HUES48 (cell line): ENCODE measurements around the gene IQCH.
"Not testable (repeated sequence)": the region's sequence is repeated elsewhere in the genome, so short reads cannot be mapped to it uniquely, and the experiment has no call there.

Experiments
- H3K27ac ChIP-seq: one replicate; pipeline ENCODE4 v1.7.0; 2013; ENCODE audit warnings: low read depth, low read length, inconsistent platforms
- H3K27me3 ChIP-seq: 2 replicates; pipeline ENCODE4 v1.6.1; 2013; ENCODE audit warnings: mild to moderate bottlenecking, low read length; ENCODE audit not compliant: control insufficient read depth, insufficient read depth
- H3K36me3 ChIP-seq: 2 replicates; pipeline ENCODE4 v1.6.1; 2013; ENCODE audit warnings: low read length; ENCODE audit not compliant: control insufficient read depth, insufficient read depth
- H3K4me1 ChIP-seq: 2 replicates; pipeline ENCODE4 v1.6.1; 2013; ENCODE audit warnings: mild to moderate bottlenecking, low read length; ENCODE audit not compliant: control insufficient read depth, insufficient read depth
- H3K4me3 ChIP-seq: 2 replicates; pipeline ENCODE4 v1.5.1; 2013; ENCODE audit warnings: mild to moderate bottlenecking, low read depth, low read length
- H3K9ac ChIP-seq: 2 replicates; pipeline ENCODE4 v1.6.1; 2013; ENCODE audit warnings: mild to moderate bottlenecking, low read depth, low read length, moderate library complexity
- H3K9me3 ChIP-seq: 2 replicates; pipeline ENCODE4 v1.6.1; 2013; ENCODE audit warnings: low read length; ENCODE audit not compliant: control insufficient read depth, insufficient read depth

Gene IQCH

DNA sequence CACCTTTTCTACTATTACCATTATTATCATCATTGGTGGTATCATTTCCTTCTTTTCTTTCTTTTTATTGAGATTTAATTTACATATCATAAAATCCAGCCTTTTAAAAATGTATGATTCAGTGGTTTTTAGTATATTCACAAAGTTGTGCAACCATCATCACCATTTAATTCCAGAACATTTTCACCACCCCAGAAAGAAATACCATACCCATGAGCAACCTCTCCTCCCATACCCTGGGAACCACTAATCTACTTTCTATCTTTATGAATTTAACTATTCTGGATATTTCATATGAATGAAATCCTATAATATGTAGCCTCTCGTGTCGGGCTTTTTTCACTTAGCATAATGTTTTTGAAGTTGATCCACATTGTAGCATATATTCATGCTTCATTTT is 29.2 kb upstream of the IQCH start:
- Histone ChIP-seq H3K4me3 (no peak overlapping the region), H3K9me3 (no peaks in the 10 kb centered on the region), H3K9ac (no peak overlapping the region), H3K36me3 (peaks cover 15% of the 10 kb centered on the region), H3K4me1 (no peaks in the 10 kb centered on the region), H3K27me3 (no peaks in the 10 kb centered on the region), H3K27ac (no peak overlapping the region)

DNA sequence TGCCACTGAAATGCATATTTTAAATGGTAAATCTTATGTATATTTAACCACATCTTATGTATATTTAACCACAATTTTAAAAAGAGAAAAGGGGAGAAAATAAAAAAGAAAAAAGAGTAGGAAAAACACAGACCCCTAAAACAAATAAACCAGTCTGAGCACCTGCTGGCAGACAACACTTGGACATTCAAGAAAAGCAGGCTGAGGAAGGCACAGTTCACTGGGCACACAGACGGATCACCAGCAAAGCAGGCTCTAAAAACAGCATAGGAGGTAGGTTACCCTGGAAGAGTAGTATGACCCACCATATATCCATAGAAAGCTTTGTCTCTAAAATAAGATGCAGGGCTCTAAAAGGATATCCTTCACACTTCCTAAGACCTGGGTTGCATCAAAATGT is 27.2 kb upstream of the IQCH start:
- Histone ChIP-seq H3K27ac (no peak overlapping the region), H3K27me3 (no peaks in the 10 kb centered on the region), H3K9ac (no peak overlapping the region)

DNA sequence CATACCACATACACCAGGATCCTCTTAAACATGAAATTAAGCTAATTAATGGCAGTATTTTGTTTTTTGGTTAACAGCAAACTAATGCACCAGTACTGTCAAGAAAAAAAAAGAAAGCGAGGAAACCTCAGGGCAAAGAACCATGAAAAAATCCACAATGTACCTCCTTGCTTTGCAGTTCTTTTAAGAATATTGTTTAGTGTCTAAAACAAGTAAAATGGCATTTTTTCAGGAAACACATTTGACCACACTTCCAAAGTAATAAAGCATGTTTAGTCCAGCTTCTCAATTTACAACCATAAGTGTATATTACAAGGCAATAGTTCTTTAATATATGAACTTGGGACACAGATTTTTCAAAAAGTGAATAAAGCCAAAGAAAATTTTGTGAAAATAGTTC is 26.7 kb upstream of the IQCH start:
- no peak overlapping the region for H3K9ac ChIP-seq
- no peak overlapping the region for H3K27ac ChIP-seq
- H3K9me3 ChIP-seq = no peaks in the 10 kb centered on the region
- peaks cover 28% of the 10 kb centered on the region for H3K36me3 ChIP-seq
- H3K4me3 ChIP-seq = no peak overlapping the region
- no peaks in the 10 kb centered on the region for H3K4me1 ChIP-seq
- no peaks in the 10 kb centered on the region for H3K27me3 ChIP-seq

More for the DNA sequence above, 27.2 kb upstream of the IQCH start:
- Histone ChIP-seq H3K9me3 (no peaks in the 10 kb centered on the region), H3K4me1 (no peaks in the 10 kb centered on the region), H3K36me3 (peaks cover 25% of the 10 kb centered on the region), H3K4me3 (no peak overlapping the region)

DNA sequence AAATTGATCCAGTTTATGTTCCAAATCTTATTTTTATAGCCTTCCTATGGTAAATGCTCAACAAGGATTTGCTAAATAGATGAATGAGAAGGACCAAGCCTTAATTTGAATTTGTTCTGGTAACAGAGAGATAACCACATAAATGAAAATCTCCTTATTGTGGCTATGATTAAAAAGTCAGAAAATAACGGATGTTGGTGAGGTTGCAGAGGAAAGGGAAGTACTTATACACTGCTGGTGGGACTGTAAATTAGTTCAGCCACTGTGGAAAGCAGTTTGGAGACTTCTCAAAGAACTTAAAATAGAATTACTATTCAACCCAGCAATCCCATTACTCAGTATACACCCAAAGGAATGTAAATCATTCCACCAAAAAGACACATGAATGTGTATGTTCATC is 26.3 kb upstream of the IQCH start:
- no peak overlapping the region for H3K4me3 ChIP-seq
- no peaks in the 10 kb centered on the region for H3K4me1 ChIP-seq
- H3K27me3 ChIP-seq = no peaks in the 10 kb centered on the region
- H3K36me3 ChIP-seq = peaks cover 33% of the 10 kb centered on the region
- no peaks in the 10 kb centered on the region for H3K9me3 ChIP-seq
- H3K9ac ChIP-seq = no peak overlapping the region
- no peak overlapping the region for H3K27ac ChIP-seq

DNA sequence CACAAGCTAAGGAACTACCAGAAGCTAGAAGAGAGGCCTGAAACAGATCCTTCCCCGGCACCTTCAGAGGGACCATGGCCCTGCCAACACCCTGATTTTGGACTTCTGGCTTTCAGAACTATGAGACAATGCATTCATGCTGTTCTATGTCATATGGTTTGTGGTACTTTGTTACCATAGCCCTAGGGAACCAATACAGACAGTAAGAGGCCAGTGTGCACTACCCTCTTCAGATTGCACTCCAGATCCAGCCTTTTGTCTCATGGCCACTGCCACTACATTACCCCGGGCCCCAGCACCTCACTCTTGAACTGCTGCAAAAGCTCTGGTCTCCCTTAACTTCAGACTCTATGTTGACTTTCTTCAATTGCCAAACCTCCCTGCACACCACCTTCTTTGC is 24.1 kb upstream of the IQCH start:
- H3K4me1 ChIP-seq = no peaks in the 10 kb centered on the region
- H3K9me3 ChIP-seq = no peaks in the 10 kb centered on the region
- H3K36me3 ChIP-seq = peaks cover 44% of the 10 kb centered on the region
- H3K27ac ChIP-seq = no peak overlapping the region
- no peak overlapping the region for H3K9ac ChIP-seq
- H3K4me3 ChIP-seq = no peak overlapping the region
- no peaks in the 10 kb centered on the region for H3K27me3 ChIP-seq

DNA sequence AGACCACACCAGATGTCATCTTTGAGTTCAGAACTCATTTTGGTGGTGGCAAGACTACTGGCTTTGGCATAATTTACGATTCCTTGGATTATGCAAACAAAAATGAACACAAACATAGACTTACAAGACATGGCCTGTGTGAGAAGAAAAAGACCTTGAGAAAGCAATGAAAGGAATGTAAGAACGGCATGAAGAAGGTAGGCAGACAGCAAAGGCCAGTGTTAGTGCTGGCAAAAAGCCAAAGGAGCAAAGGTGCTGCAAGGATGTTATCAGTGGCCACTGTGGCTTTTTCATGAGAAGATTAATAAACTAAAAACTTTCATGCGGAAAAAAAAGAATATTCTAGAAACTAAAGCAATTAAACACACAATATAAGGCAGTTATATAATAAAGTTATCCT is 22.0 kb upstream of the IQCH start:
- no peak overlapping the region for H3K9ac ChIP-seq
- peaks cover 49% of the 10 kb centered on the region for H3K36me3 ChIP-seq
- H3K4me3 ChIP-seq = no peak overlapping the region
- H3K9me3 ChIP-seq = no peaks in the 10 kb centered on the region
- H3K4me1 ChIP-seq = no peaks in the 10 kb centered on the region
- no peaks in the 10 kb centered on the region for H3K27me3 ChIP-seq
- no peak overlapping the region for H3K27ac ChIP-seq

DNA sequence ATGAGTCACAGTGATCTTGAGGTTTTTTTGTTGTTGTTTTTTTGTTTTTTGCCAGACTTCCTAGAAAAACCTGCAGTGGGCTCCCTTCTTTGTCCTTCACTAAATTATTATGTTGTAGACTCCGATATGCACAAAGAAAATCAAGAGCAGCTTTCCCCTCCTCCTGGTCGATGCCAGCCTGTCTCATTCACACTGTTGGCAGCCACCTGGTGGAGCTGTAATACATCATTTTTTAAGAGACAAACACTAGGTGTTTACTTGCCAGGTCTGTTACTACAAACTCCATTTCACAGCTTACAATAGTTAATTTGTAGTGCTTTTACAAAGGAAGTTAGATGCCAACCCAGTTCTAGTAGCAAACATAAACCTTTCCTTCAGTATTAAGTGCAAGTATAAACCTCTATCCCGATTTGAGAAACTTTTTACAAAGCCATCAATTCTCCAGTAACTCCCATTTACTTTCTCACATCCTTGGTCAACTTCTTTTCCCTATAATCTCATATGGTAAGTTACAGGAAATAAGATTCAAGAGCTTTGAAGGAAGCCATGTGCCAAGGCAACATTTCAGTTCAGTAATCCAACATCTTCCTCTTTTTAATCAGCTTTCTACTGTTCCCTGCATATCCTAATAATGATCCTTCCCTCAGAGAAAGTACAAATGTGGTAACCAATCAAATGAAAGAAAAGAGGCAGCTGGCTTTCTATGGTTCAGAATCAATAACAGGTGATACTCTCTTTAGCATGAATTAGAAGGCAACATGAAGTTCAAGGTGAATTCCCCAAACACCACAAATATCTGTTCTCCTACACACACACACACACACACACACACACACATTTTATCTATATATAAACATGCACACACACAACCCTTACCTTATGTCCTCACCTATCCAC is 14.1 kb upstream of the IQCH start:
- Histone ChIP-seq H3K4me3 (no peak overlapping the region), H3K9me3 (no peaks in the 10 kb centered on the region), H3K36me3 (peaks cover 5% of the 10 kb centered on the region; the same call in 1 of the 2 replicates), H3K4me1 (peaks cover 25% of the 10 kb centered on the region), H3K9ac (no peak overlapping the region), H3K27ac (no peak overlapping the region), H3K27me3 (no peaks in the 10 kb centered on the region)

DNA sequence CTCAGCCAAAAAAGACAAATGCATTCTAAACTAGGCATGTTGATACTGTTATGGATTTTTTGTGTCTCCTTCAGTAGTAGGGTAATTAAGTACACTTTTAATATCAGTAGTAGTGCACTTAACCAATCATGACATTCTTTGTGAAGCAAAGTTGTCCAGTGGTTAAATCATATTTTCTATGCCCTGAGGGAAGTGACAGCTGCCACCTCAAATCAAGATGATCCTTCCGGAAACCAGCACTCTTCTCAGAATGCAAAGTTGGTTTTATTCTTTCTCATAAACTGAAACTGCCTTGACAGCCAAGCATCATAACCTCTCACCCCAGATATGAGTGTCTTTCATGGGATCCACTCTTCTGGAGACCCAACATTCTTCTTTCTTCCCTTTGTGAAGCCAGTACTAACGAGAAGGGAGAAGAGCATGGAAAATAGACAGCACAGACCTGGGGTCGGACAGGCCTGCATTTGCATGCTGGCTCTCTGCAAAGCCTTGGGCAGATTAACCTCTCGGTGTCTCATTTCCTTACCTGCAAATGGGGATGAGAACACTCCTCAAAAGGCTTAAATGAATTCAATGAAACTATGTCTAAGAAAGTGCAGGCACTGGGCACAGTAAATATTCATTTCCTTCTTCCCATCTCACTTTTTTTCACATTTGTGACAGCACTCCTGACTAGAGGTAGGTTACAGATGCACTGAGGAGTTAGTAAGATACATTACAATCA is 13.3 kb upstream of the IQCH start:
- H3K27ac ChIP-seq = no peak overlapping the region

DNA sequence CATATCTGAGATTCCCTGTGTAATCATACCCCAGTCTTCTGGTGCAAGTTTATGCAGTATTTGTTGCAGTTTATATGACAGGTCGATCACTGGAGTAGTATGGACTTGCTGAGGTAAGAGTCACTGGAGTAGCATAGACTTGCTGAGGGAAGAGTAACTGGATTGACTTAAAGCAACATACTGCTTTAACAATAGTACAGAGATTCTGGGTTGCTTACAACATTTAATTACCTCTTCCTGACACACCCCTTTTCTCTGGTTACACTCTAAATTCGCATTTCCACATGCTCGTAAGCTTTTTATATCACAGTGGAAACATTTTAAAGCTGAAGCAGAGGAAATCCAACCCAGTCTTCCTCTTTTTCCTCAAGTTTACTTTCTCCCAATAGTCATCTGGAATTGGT is 11.9 kb upstream of the IQCH start:
- H3K9me3 ChIP-seq = 0 out of 2 replicates have a peak, but pooled peaks cover 3% of the 10 kb centered on the region
- peaks cover 25% of the 10 kb centered on the region for H3K4me1 ChIP-seq
- H3K36me3 ChIP-seq = no peaks in the 10 kb centered on the region
- H3K4me3 ChIP-seq = no peak overlapping the region
- no peaks in the 10 kb centered on the region for H3K27me3 ChIP-seq
- no peak overlapping the region for H3K9ac ChIP-seq
- no peak overlapping the region for H3K27ac ChIP-seq

More for the DNA sequence above, 13.3 kb upstream of the IQCH start:
- Histone ChIP-seq H3K36me3 (peaks cover under 1% of the 10 kb centered on the region; the same call in 1 of the 2 replicates), H3K4me3 (no peak overlapping the region), H3K9ac (no peak overlapping the region), H3K4me1 (peaks cover 25% of the 10 kb centered on the region), H3K9me3 (no peaks in the 10 kb centered on the region), H3K27me3 (no peaks in the 10 kb centered on the region)

DNA sequence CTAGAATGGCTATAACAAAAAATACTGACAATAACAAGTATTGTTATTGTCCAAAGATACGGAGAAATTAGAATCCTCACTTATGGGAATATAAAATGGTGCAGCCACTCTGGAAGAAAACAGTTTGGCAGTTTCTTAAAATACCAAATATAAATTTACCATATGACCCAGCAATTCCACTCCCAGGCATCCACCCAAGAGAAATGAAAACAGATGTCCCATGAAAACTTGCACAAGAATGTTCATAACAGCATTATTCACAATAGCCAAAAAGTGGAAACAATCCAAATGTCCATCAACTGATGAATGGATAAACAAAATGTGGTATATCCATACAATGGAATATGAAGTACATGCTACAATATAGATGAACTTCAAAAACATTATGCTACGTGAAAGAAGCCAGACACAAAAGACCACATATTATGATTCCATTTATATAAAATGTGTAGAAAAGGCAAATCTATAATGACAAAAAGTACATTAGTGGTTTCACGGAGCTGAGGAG is 9.6 kb upstream of the IQCH start:
- H3K4me1 ChIP-seq = peaks cover 23% of the 10 kb centered on the region
- H3K9ac ChIP-seq = no peak overlapping the region
- H3K27ac ChIP-seq = no peak overlapping the region
- no peaks in the 10 kb centered on the region for H3K36me3 ChIP-seq
- H3K27me3 ChIP-seq = no peaks in the 10 kb centered on the region
- H3K4me3 ChIP-seq = no peak overlapping the region
- 0 out of 2 replicates have a peak, but pooled peaks cover 3% of the 10 kb centered on the region for H3K9me3 ChIP-seq

DNA sequence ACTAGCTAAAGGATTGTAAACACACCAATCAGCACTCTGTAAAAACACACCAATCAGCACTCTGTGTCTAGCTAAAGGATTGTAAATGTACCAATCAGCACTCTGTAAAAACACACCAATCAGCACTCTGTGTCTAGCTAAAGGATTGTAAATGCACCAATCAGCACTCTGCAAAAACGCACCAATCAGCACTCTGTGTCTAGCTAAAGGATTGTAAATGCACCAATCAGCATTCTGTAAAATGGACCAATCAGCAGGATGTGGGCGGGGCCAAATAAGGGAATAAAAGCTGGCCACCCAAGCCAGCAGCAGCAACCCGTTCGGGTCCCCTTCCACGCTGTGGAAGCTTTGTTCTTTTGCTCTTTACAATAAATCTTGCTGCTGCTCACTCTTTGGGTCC is 8.0 kb upstream of the IQCH start:
- not testable (repeated sequence) for H3K9me3 ChIP-seq, H3K27ac ChIP-seq, H3K9ac ChIP-seq, H3K4me3 ChIP-seq, H3K36me3 ChIP-seq, H3K27me3 ChIP-seq
- peaks cover 12% of the 10 kb centered on the region for H3K4me1 ChIP-seq
